Calu3 (cell line): ENCODE data around the gene TGM1. TPM values are rescaled to one million over a fixed set of nuclear protein-coding genes. Genes with fewer than 3 reads are reported as not detected.

Experiments used
- BruUV-seq: library from RNA; stranded (reverse); fragments of 400-500 nt; replicated peaks from 2 replicates; lab custom pipeline; 2021; lab: Mats Ljungman, UMichigan
- CTCF ChIA-PET: fragments of 300-600 bp; sonication (Branson Sonifier 250); formaldehyde crosslinking; loops from one replicate; lab custom pipeline; 2022; ENCODE audit warnings: antibody characterized with exemption; lab: Charles Lee
- DNase-seq: peaks from one replicate; pipeline ENCODE4 v3.0.0; 2022
- H3K27ac Mint-ChIP-seq: one replicate; pipeline ENCODE4 v1.8.0; 2022; ENCODE audit warnings: mixed read lengths; ENCODE audit not compliant: unreplicated experiment
- H3K27me3 Mint-ChIP-seq: one replicate; pipeline ENCODE4 v1.8.0; 2022; ENCODE audit warnings: mixed read lengths; ENCODE audit not compliant: unreplicated experiment
- H3K36me3 Mint-ChIP-seq: one replicate; pipeline ENCODE4 v1.8.0; 2022; ENCODE audit warnings: mild to moderate bottlenecking, moderate library complexity, mixed read lengths; ENCODE audit not compliant: insufficient read depth, unreplicated experiment
- H3K4me1 Mint-ChIP-seq: one replicate; pipeline ENCODE4 v1.8.0; 2022; ENCODE audit warnings: mild to moderate bottlenecking, low read depth, mixed read lengths; ENCODE audit not compliant: unreplicated experiment
- H3K4me3 Mint-ChIP-seq: one replicate; pipeline ENCODE4 v1.8.0; 2022; ENCODE audit warnings: mild to moderate bottlenecking, low read depth, moderate library complexity, mixed read lengths; ENCODE audit not compliant: unreplicated experiment
- H3K9me3 Mint-ChIP-seq: one replicate; pipeline ENCODE4 v1.8.0; 2022; ENCODE audit warnings: low read depth, mixed read lengths; ENCODE audit not compliant: unreplicated experiment
- intact Hi-C: fragments of 100-400 bp; cut with micrococcal nuclease; formaldehyde crosslinking; loops from one replicate; pipeline ENCODE4 v1.10.0; 2022; ENCODE audit not compliant: unreplicated experiment
- total RNA-seq: library from RNA; stranded (reverse); gene quantifications from 2 replicates; pipeline ENCODE4 v1.2.3, GENCODE V29; 2022
- TF ChIP-seq, protein P1 (sequence below): fragments of 200-600 bp; IDR thresholded peaks from one replicate; pipeline ENCODE4 v1.8.0; 2022; ENCODE audit warnings: antibody characterized with exemption; ENCODE audit not compliant: unreplicated experiment

Gene TGM1
- total RNA-seq, 1 experiment from 2014 or later = 4.5 TPM

DNA sequence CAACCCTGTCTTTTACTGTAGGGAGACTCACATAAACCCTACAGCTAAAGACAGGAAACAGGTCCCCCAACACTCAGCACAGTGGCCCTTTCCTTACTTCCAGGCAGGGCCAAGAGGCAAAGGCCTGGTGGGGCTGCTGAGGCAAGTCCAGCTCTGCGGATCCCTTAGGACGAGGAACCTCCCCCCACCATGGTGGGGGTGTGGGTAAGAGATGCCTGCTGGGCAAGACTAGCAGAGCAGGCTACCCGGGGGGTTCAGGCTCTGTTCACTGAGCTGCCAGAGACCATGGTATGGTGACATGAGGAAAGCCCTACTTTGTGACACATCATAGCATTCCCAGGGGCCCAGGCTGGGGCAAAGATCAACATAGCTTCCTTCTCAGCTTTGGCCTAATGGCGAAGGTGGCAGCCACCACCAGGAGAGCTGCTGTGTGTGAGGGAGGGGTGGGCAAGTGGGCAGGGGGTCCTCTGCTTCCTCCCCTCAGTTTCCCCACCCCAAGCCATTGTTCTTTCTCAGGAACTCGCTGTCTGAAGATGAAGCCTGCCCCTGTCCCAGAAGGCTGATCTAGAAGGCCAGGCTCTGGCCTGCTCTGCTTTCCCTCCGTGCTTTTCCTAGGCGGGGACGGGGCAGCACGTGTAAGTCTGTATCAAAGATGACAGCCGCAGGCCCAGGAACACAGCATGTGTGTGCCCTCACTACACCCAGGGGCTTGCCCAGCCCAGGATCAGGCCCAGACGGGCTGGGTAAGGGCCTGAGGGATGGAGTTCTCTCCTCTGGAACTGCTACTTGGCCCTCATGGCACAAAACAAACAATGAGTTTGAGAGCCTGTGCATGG, 10.5 kb downstream of the TGM1 start:
- intact Hi-C loops = no loop called here
- CTCF ChIA-PET = interaction anchor here (0.7 kb wide), 1 partner anchor 44 kb away, joined by 4 read pairs; no protein-coding TSS in a partner anchor
- Mint-ChIP-seq H3K36me3 (no peaks in the 10 kb centered on the region), H3K27ac (no peak overlapping the region), H3K4me3 (no peak overlapping the region), H3K4me1 (peaks cover 7% of the 10 kb centered on the region), H3K9me3 (no peaks in the 10 kb centered on the region), H3K27me3 (no peaks in the 10 kb centered on the region)
- DNase-seq = no peak
- BruUV-seq = no TSS peak
- TF ChIP-seq, protein P1, sequence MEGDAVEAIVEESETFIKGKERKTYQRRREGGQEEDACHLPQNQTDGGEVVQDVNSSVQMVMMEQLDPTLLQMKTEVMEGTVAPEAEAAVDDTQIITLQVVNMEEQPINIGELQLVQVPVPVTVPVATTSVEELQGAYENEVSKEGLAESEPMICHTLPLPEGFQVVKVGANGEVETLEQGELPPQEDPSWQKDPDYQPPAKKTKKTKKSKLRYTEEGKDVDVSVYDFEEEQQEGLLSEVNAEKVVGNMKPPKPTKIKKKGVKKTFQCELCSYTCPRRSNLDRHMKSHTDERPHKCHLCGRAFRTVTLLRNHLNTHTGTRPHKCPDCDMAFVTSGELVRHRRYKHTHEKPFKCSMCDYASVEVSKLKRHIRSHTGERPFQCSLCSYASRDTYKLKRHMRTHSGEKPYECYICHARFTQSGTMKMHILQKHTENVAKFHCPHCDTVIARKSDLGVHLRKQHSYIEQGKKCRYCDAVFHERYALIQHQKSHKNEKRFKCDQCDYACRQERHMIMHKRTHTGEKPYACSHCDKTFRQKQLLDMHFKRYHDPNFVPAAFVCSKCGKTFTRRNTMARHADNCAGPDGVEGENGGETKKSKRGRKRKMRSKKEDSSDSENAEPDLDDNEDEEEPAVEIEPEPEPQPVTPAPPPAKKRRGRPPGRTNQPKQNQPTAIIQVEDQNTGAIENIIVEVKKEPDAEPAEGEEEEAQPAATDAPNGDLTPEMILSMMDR = no peak

- Mint-ChIP-seq H3K9me3 (no peaks in the 10 kb centered on the region), H3K27ac (no peak overlapping the region), H3K4me3 (no peak overlapping the region), H3K36me3 (no peaks in the 10 kb centered on the region), H3K27me3 (no peaks in the 10 kb centered on the region), H3K4me1 (peaks cover 7% of the 10 kb centered on the region)
- CTCF ChIA-PET = interaction anchor here (0.7 to 1.6 kb wide), 2 partner anchors 45 to 89 kb away, joined by 3 to 4 read pairs; no protein-coding TSS in a partner anchor
- no TSS peak for BruUV-seq
- TF ChIP-seq, protein P1 = no peak
- intact Hi-C loops = no loop called here
- DNase-seq = no peak
These were observed 11.1 kb downstream of the TGM1 start for GRCh38 chr14:24251880-24252288.

DNA sequence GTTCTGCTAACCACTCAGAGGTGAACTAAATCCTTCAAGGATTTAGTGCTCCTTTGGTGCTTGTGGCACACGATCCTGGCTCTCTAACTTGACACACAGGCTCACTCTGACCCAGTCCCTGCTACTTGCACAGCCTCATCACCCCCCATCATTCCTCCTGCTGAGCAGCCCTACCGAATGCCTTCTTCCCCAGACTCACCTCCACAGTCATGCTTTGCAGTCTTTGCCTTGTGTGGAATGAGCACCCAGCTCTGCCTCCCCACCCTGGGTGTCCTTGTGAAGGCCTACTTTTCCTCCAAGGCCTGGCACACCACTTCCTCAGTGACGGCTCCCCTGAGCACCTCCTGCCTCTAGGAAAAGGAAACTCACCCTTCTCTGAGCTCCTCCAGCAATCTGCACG, 12.6 kb downstream of the TGM1 start:
- BruUV-seq = no TSS peak
- Mint-ChIP-seq H3K4me3 (no peak overlapping the region), H3K27ac (no peak overlapping the region), H3K4me1 (peaks cover 7% of the 10 kb centered on the region), H3K27me3 (no peaks in the 10 kb centered on the region), H3K36me3 (no peaks in the 10 kb centered on the region), H3K9me3 (no peaks in the 10 kb centered on the region)
- DNase-seq = no peak
- TF ChIP-seq, protein P1 = no peak
- intact Hi-C loops = no loop called here
- CTCF ChIA-PET = interaction anchor here (1.6 kb wide), 1 partner anchor 90 kb away, joined by 3 read pairs; no protein-coding TSS in a partner anchor

- no peaks in the 10 kb centered on the region for H3K9me3 Mint-ChIP-seq
- CTCF ChIA-PET = interaction anchor here (3.4 kb wide), 1 partner anchor 48 kb away, joined by 12 read pairs; no protein-coding TSS in a partner anchor
- H3K36me3 Mint-ChIP-seq = no peaks in the 10 kb centered on the region
- no peak for DNase-seq
- no peak overlapping the region for H3K4me3 Mint-ChIP-seq
- no peak overlapping the region for H3K27ac Mint-ChIP-seq
- BruUV-seq = no TSS peak
- no peaks in the 10 kb centered on the region for H3K27me3 Mint-ChIP-seq
- intact Hi-C loops = no loop called here
- TF ChIP-seq, protein P1 = no peak
- H3K4me1 Mint-ChIP-seq = peaks cover 7% of the 10 kb centered on the region
These were observed 13.6 kb downstream of the TGM1 start for GRCh38 chr14:24249230-24250021.
